GM20000 (cell line): ENCODE results near the gene NKD1.

Experiments used
- DNase-seq: peaks from one replicate; pipeline ENCODE4 v3.0.0; 2012; ENCODE audit warnings: low spot score
- CTCF ChIP-seq: IDR thresholded peaks from 2 replicates; pipeline ENCODE4 v1.5.1; 2012; ENCODE audit warnings: mild to moderate bottlenecking, control low read depth; ENCODE audit errors: extremely low read depth, missing control alignments

NKD1 gene

GRCh38 chr16:50634947-50635346, 86.8 kb downstream of the NKD1 start:
- no peak for TF ChIP-seq CTCF

GRCh38 chr16:50635505-50636392, 87.6 kb downstream of the NKD1 start:
- TF ChIP-seq CTCF = no peak

More at GRCh38 chr16:50634947-50635346, 86.8 kb downstream of the NKD1 start:
- DNase-seq = no peak

GRCh38 chr16:50636753-50637374, 88.7 kb downstream of the NKD1 start:
- no peak for DNase-seq
- TF ChIP-seq CTCF = no peak

More at GRCh38 chr16:50635505-50636392, 87.6 kb downstream of the NKD1 start:
- DNase-seq = peak; percentile 38

GRCh38 chr16:50637716-50638602, 89.8 kb downstream of the NKD1 start:
- no peak for DNase-seq
- no peak for TF ChIP-seq CTCF

GRCh38 chr16:50638816-50639670, 90.8 kb downstream of the NKD1 start:
- TF ChIP-seq CTCF = no peak

GRCh38 chr16:50640391-50640790, 92.2 kb downstream of the NKD1 start:
- DNase-seq = no peak
- no peak for TF ChIP-seq CTCF

More at GRCh38 chr16:50638816-50639670, 90.8 kb downstream of the NKD1 start:
- DNase-seq = no peak
